NT2/D1 (cell line): ENCODE data around the gene BCL11B.

Experiments used
- DNase-seq: peaks from one replicate; pipeline ENCODE4 v3.0.0-alpha.2; 2011; ENCODE audit warnings: low read depth, low spot score
- H3K27me3 ChIP-seq: 2 replicates; pipeline ENCODE4 v1.6.0; 2011; ENCODE audit warnings: mild to moderate bottlenecking; ENCODE audit not compliant: insufficient read length, insufficient read depth
- H3K36me3 ChIP-seq: 2 replicates; pipeline ENCODE4 v1.6.1; 2011; ENCODE audit warnings: mild to moderate bottlenecking, low read length, mixed read lengths; ENCODE audit not compliant: insufficient read depth, insufficient read length
- H3K4me1 ChIP-seq: 2 replicates; pipeline ENCODE4 v1.5.1; 2011; ENCODE audit not compliant: insufficient read depth, insufficient read length
- H3K4me3 ChIP-seq: 2 replicates; pipeline ENCODE4 v1.5.1; 2011; ENCODE audit warnings: low read depth; ENCODE audit not compliant: insufficient read length
- H3K9ac ChIP-seq: 2 replicates; pipeline ENCODE4 v1.6.0; 2011; ENCODE audit warnings: low read depth; ENCODE audit not compliant: insufficient read length
- H3K9me3 ChIP-seq: 2 replicates; pipeline ENCODE4 v1.5.1; 2011; ENCODE audit warnings: mild to moderate bottlenecking, low read length; ENCODE audit not compliant: insufficient read depth
- SUZ12 ChIP-seq: IDR thresholded peaks from 2 replicates; pipeline ENCODE4 v1.6.1; 2011; ENCODE audit not compliant: insufficient read length, insufficient read depth; ENCODE audit errors: extremely low read depth
- YY1 ChIP-seq: IDR thresholded peaks from 2 replicates; pipeline ENCODE4 v1.6.1; 2011; ENCODE audit not compliant: insufficient read length, insufficient read depth
- ZNF274 ChIP-seq: IDR thresholded peaks from 2 replicates; pipeline ENCODE4 v1.6.1; 2011; ENCODE audit warnings: mild to moderate bottlenecking, low read depth, low read length

BCL11B gene

GRCh38 chr14:99253890-99254289, 18.1 kb downstream of the BCL11B start:
- Histone ChIP-seq H3K9me3 (no peaks in the 10 kb centered on the region), H3K36me3 (no peaks in the 10 kb centered on the region), H3K4me1 (peaks cover 7% of the 10 kb centered on the region), H3K4me3 (no peak overlapping the region), H3K27me3 (no peaks in the 10 kb centered on the region), H3K9ac (no peak overlapping the region)
- no peak for DNase-seq
- no peak for TF ChIP-seq ZNF274
- no peak for TF ChIP-seq YY1
- no peak for TF ChIP-seq SUZ12

- DNase-seq = no peak
- Histone ChIP-seq H3K36me3 (no peaks in the 10 kb centered on the region), H3K27me3 (peaks cover 5% of the 10 kb centered on the region), H3K4me1 (peaks cover 11% of the 10 kb centered on the region), H3K9me3 (no peaks in the 10 kb centered on the region), H3K9ac (no peak overlapping the region), H3K4me3 (no peak overlapping the region)
- TF ChIP-seq SUZ12 (no peak), ZNF274 (no peak), YY1 (no peak)
Measured at GRCh38 chr14:99252940-99253868, 18.8 kb downstream of the BCL11B start.

- H3K4me3 ChIP-seq = no peak overlapping the region
- no peak overlapping the region for H3K9ac ChIP-seq
- TF ChIP-seq ZNF274 = no peak
- TF ChIP-seq YY1 = no peak
- H3K9me3 ChIP-seq = no peaks in the 10 kb centered on the region
- H3K27me3 ChIP-seq = peaks cover 11% of the 10 kb centered on the region
- H3K4me1 ChIP-seq = peaks cover 14% of the 10 kb centered on the region
- H3K36me3 ChIP-seq = no peaks in the 10 kb centered on the region
- no peak for DNase-seq
Measured at GRCh38 chr14:99252443-99252939, 19.5 kb downstream of the BCL11B start.

- Histone ChIP-seq H3K36me3 (no peaks in the 10 kb centered on the region), H3K9ac (no peak overlapping the region), H3K4me1 (peaks cover 14% of the 10 kb centered on the region), H3K9me3 (no peaks in the 10 kb centered on the region), H3K27me3 (peaks cover 19% of the 10 kb centered on the region), H3K4me3 (no peak overlapping the region)
- DNase-seq = no peak
- TF ChIP-seq YY1 = no peak
- TF ChIP-seq SUZ12 = no peak
- no peak for TF ChIP-seq ZNF274
Measured at GRCh38 chr14:99251721-99252120, 20.3 kb downstream of the BCL11B start.

- no peaks in the 10 kb centered on the region for H3K36me3 ChIP-seq
- TF ChIP-seq ZNF274 (no peak), YY1 (no peak), SUZ12 (no peak)
Measured at GRCh38 chr14:99250636-99251208, 21.3 kb downstream of the BCL11B start.

GRCh38 chr14:99249389-99249788, 22.6 kb downstream of the BCL11B start:
- Histone ChIP-seq H3K9me3 (no peaks in the 10 kb centered on the region), H3K4me3 (no peak overlapping the region), H3K27me3 (peaks cover 20% of the 10 kb centered on the region), H3K36me3 (no peaks in the 10 kb centered on the region), H3K4me1 (peaks cover 14% of the 10 kb centered on the region), H3K9ac (no peak overlapping the region)
- DNase-seq = no peak
- no peak for TF ChIP-seq SUZ12
- TF ChIP-seq YY1 = no peak
- no peak for TF ChIP-seq ZNF274

More at GRCh38 chr14:99250636-99251208, 21.3 kb downstream of the BCL11B start:
- Histone ChIP-seq H3K4me1 (peaks cover 14% of the 10 kb centered on the region), H3K4me3 (no peak overlapping the region), H3K9me3 (no peaks in the 10 kb centered on the region), H3K9ac (no peak overlapping the region), H3K27me3 (peaks cover 20% of the 10 kb centered on the region)
- no peak for DNase-seq

GRCh38 chr14:99248761-99249171, 23.2 kb downstream of the BCL11B start:
- Histone ChIP-seq H3K27me3 (peaks cover 20% of the 10 kb centered on the region), H3K36me3 (no peaks in the 10 kb centered on the region), H3K4me1 (peaks cover 14% of the 10 kb centered on the region), H3K9ac (no peak overlapping the region), H3K4me3 (no peak overlapping the region), H3K9me3 (no peaks in the 10 kb centered on the region)
- TF ChIP-seq YY1 = no peak
- TF ChIP-seq ZNF274 = no peak
- no peak for TF ChIP-seq SUZ12
- no peak for DNase-seq
